SU-DHL-6 (cell line): ENCODE data around the gene TRPM8.

Experiments
- CTCF ChIP-seq: fragments of 200-600 bp; sonication (generic); IDR thresholded peaks from one replicate; pipeline ENCODE4 v1.5.1; 2017; ENCODE audit warnings: antibody characterized with exemption, mild to moderate bottlenecking, low read length, moderate library complexity; ENCODE audit not compliant: insufficient read depth, poor library complexity, severe bottlenecking
- EZH2phosphoT487 ChIP-seq: fragments of 200-600 bp; sonication (generic), shearing (Covaris generic); conservative IDR thresholded peaks from 2 replicates; pipeline ENCODE4 v1.6.1; 2018; ENCODE audit warnings: mild to moderate bottlenecking, antibody characterized with exemption, low read length, moderate library complexity, mixed read lengths

- TF ChIP-seq CTCF: no peak
- no peak for TF ChIP-seq EZH2phosphoT487
Observed at GRCh38 chr2:234027641-234028040, 110.5 kb downstream of the TRPM8 start.
